K562 (cell line): Measurements from ENCODE around the gene PAEP. TPM values are rescaled to one million over a fixed set of nuclear protein-coding genes. Genes with fewer than 3 reads are reported as not detected.

Experiments
- ATAC-seq: fragments of 200-7000 bp; cut with Tn5 transposase; 3 replicates; pipeline ENCODE4 v1.9.1; 2020; ENCODE audit warnings: moderate library complexity
- BruUV-seq: library from RNA; stranded (reverse); fragments of 400-500 nt; replicated peaks from 2 replicates; lab custom pipeline; 2021; lab: Mats Ljungman, UMichigan
- CTCF ChIA-PET: fragments of 300-600 bp; formaldehyde crosslinking; extraction: SDS; loops from one replicate; lab custom pipeline; 2021; ENCODE audit warnings: low intra/inter-chr PET ratio; lab: Yijun Ruan, JAX
- POLR2A ChIA-PET: fragments of 300-600, 350-650 bp; sonication (Branson Sonifier 250); formaldehyde crosslinking; extraction: SDS; loops from one replicate; lab custom pipeline; 2021; ENCODE audit warnings: antibody characterized with exemption, inconsistent platforms; lab: Yijun Ruan, JAX
- DNase-seq, 4 experiments: peaks; one replicate each; pipeline versions ENCODE4 v3.0.0 to v3.0.0-alpha.2; 2011 to 2018; ENCODE audit warnings: low spot score in 3 of 4, mixed read lengths in 3 of 4; ENCODE audit errors: extremely low read depth in 1 of 4
- FAIRE-seq: peaks from 2 replicates; lab custom pipeline; 2011; peaks lifted over from hg19 to GRCh38; lab: Jason Lieb, UNC
- H2AFZ ChIP-seq: 2 replicates; pipeline ENCODE4 v1.6.0; 2011; ENCODE audit warnings: low read depth, low read length, control low read depth, inconsistent platforms
- H3K27ac ChIP-seq: fragments of 200-600 bp; 3 replicates; pipeline ENCODE4 v1.8.0; 2011; ENCODE audit warnings: low read depth, mild to moderate bottlenecking, control low read depth, inconsistent platforms, low read length, moderate library complexity, mixed read lengths; ENCODE audit errors: extremely low read depth
- H3K27me3 ChIP-seq, 2 experiments: fragments of 300-600 bp in 1 of 2; 2 replicates in 1 of 2; 3 replicates in 1 of 2; pipeline versions ENCODE4 v1.6.0 to v1.8.0; 2011; ENCODE audit warnings: inconsistent platforms in 2 of 2, low read length in 2 of 2, mild to moderate bottlenecking in 1 of 2, mixed read lengths in 1 of 2, moderate library complexity in 1 of 2; ENCODE audit not compliant: control insufficient read depth in 2 of 2, insufficient read depth in 2 of 2
- H3K36me3 ChIP-seq: fragments of 300-600 bp; 3 replicates; pipeline ENCODE4 v1.8.0; 2011; ENCODE audit warnings: mild to moderate bottlenecking, low read length, inconsistent platforms; ENCODE audit not compliant: control insufficient read depth, insufficient read depth
- H3K4me1 ChIP-seq, 2 experiments: fragments of 200-600 bp in 1 of 2; replicated peaks in 1 of 2; 2 replicates in 1 of 2; 3 replicates in 1 of 2; pipeline versions ENCODE4 v1.5.1 to v1.8.0; 2011; ENCODE audit warnings: inconsistent platforms in 2 of 2, low read length in 2 of 2, mild to moderate bottlenecking in 1 of 2, mixed read lengths in 1 of 2, moderate library complexity in 1 of 2; ENCODE audit not compliant: control insufficient read depth in 2 of 2, insufficient read depth in 2 of 2
- H3K4me2 ChIP-seq: 2 replicates; pipeline ENCODE4 v1.6.1; 2011; ENCODE audit warnings: low read length, control low read depth, inconsistent platforms, mixed read lengths; ENCODE audit not compliant: insufficient read depth
- H3K4me3 ChIP-seq: fragments of 200-600 bp; sonication (generic), shearing (Covaris generic); 2 replicates; pipeline ENCODE4 v1.5.1; 2016; ENCODE audit warnings: control low read depth, inconsistent platforms
- H3K79me2 ChIP-seq: fragments of 200-600 bp; 3 replicates; pipeline ENCODE4 v1.8.0; 2011; ENCODE audit warnings: low read length, inconsistent platforms; ENCODE audit not compliant: control insufficient read depth, insufficient read depth
- H3K9ac ChIP-seq, 2 experiments: 2 replicates each; pipeline versions ENCODE4 v1.6.0 to v1.6.1; 2011; ENCODE audit warnings: low read depth in 2 of 2, low read length in 2 of 2, control low read depth in 1 of 2, inconsistent platforms in 1 of 2, mild to moderate bottlenecking in 1 of 2, mixed read lengths in 1 of 2; ENCODE audit not compliant: insufficient read depth in 1 of 2
- H3K9me1 ChIP-seq: one replicate; pipeline ENCODE4 v1.6.0; 2011; ENCODE audit warnings: inconsistent platforms, mild to moderate bottlenecking, low read length, moderate library complexity; ENCODE audit not compliant: control insufficient read depth, insufficient read depth
- H3K9me3 ChIP-seq: replicated peaks from 2 replicates; pipeline ENCODE4 v1.5.1; 2011; ENCODE audit warnings: low read depth, low read length, inconsistent platforms; ENCODE audit not compliant: control insufficient read depth, insufficient read depth
- H4K20me1 ChIP-seq: replicated peaks from 2 replicates; pipeline ENCODE4 v1.6.1; 2011; ENCODE audit warnings: low read length, inconsistent platforms, mixed read lengths; ENCODE audit not compliant: control insufficient read depth, insufficient read depth
- BRF2 ChIP-seq: IDR thresholded peaks from 3 replicates; pipeline ENCODE4 v1.6.1; 2011; ENCODE audit warnings: borderline replicate concordance, mild to moderate bottlenecking; ENCODE audit not compliant: insufficient read length, insufficient read depth
- CBX3 ChIP-seq, 2 experiments: IDR thresholded peaks; 1 replicate in 1 of 2; 2 replicates in 1 of 2; pipeline ENCODE4 v1.6.1; 2012; ENCODE audit warnings: inconsistent platforms in 2 of 2, low read length in 2 of 2, borderline replicate concordance in 1 of 2, control low read depth in 1 of 2
- ESRRB ChIP-seq: fragments of 250-450 bp; sonication (Bioruptor Pico); IDR thresholded peaks from 2 replicates; pipeline ENCODE4 v1.5.0; 2020; ENCODE audit warnings: mild to moderate bottlenecking, moderate library complexity, borderline replicate concordance
- FOXK2 ChIP-seq, 2 experiments: fragments of 450-650 bp; IDR thresholded peaks in 1 of 2; conservative IDR thresholded peaks in 1 of 2; 2 replicates each; pipeline ENCODE4 v1.6.1; 2016; ENCODE audit warnings: low read depth in 2 of 2, mild to moderate bottlenecking in 1 of 2
- KDM5B ChIP-seq: fragments of 200-600 bp; sonication (generic); IDR thresholded peaks from 2 replicates; pipeline ENCODE4 v1.6.1; 2012; ENCODE audit warnings: low read depth, mild to moderate bottlenecking, moderate library complexity, low read length, control low read depth, inconsistent platforms; ENCODE audit not compliant: insufficient replicate concordance
- KHSRP ChIP-seq: fragments of 450-650 bp; IDR thresholded peaks from 2 replicates; pipeline ENCODE4 v1.6.1; 2017
- ZKSCAN1 ChIP-seq: fragments of 150-350 bp; IDR thresholded peaks from 2 replicates; pipeline ENCODE4 v1.6.1; 2016; ENCODE audit warnings: low read depth, low read length
- ZNF699 ChIP-seq: fragments of 250-450 bp; sonication (Bioruptor Pico); IDR thresholded peaks from 2 replicates; pipeline ENCODE4 v1.8.0; 2021; ENCODE audit warnings: mild to moderate bottlenecking, moderate library complexity; ENCODE audit not compliant: insufficient replicate concordance
- ZNF830 ChIP-seq: fragments of 250-450 bp; sonication (Bioruptor Pico); IDR thresholded peaks from 2 replicates; pipeline ENCODE4 v1.5.0; 2021; ENCODE audit warnings: mild to moderate bottlenecking
- WGBS: fragments of 100-300 bp; shearing (Covaris generic); methylation state at CpG from one replicate; pipeline ENCODE4 v1.1.6; 2016; ENCODE audit warnings: low coverage, mixed read lengths; ENCODE audit not compliant: insufficient coverage; ENCODE audit errors: missing lambda C conversion rate; 5-methylcytosine and 5-hydroxymethylcytosine counted together
- in situ Hi-C: fragments of 300-500 bp; cut with MboI; formaldehyde crosslinking; loops from 4 replicates; pipeline ENCODE4 v1.15.0; 2018; ENCODE audit warnings: inconsistent platforms, mixed read lengths
- intact Hi-C: fragments of 100-400 bp; cut with micrococcal nuclease; formaldehyde crosslinking; loops from 2 replicates; pipeline ENCODE4 v1.14.2; 2022
- polyA plus RNA-seq, 8 experiments: library from polyadenylated mRNA; depleted of rRNA in 4 of 8; stranded (reverse) in 5 of 8; unstranded in 3 of 8; fragments of >200 nt; fragmentation: Nextera tagmentation in 2 of 8; fragmentation: Illumina TruSeq in 1 of 8; extraction: Ambion mirVana in 2 of 8; extraction: Trizol in 1 of 8; gene quantifications; 2 replicates each; pipeline versions ENCODE4 v1.2.1 to v1.2.3, GENCODE V29; 2011 to 2014; ENCODE audit warnings: inconsistent platforms in 1 of 8, missing spikeins in 1 of 8
- total RNA-seq, 7 experiments: library from RNA; depleted of rRNA in 6 of 7; stranded (reverse); fragments of >200 nt in 6 of 7; fragmentation: Illumina TruSeq in 2 of 7; extraction: Trizol in 2 of 7; gene quantifications; 2 replicates each; pipeline versions ENCODE4 v1.2.1 to v1.2.3, GENCODE V29; 2011 to 2021; ENCODE audit warnings: low replicate concordance in 1 of 7

The PAEP gene
- total and polyA plus RNA-seq, 9 of the 15 experiments (the other 6 are each of a cell fraction or from before 2014, with no cell fraction given): 0.22 to 4.5 (median 0.58) TPM

- in situ Hi-C loops (no loop called here), intact Hi-C loops (no loop called here)
- CTCF ChIA-PET: no interaction called here
- Histone ChIP-seq H3K27ac (no peak overlapping the region), H3K9ac (no peak overlapping the region), H4K20me1 (no peaks in the 10 kb centered on the region), H3K9me3 (no peaks in the 10 kb centered on the region), H3K79me2 (no peaks in the 10 kb centered on the region), H3K36me3 (no peaks in the 10 kb centered on the region), H2AFZ (no peak overlapping the region), H3K4me3 (no peak overlapping the region), H3K27me3 (peaks cover 10 to 30% of the 10 kb centered on the region in 2 experiments; a peak in 3 of 5 replicates), H3K4me1 (no peaks in the 10 kb centered on the region), H3K4me2 (no peak overlapping the region), H3K9me1 (no peaks in the 10 kb centered on the region)
- POLR2A ChIA-PET: interaction anchor here (0.6 kb wide), 1 partner anchor 33 kb away, joined by 3 read pairs; no protein-coding TSS in a partner anchor
- no TSS peak for BruUV-seq
- FAIRE-seq (no peak), DNase-seq (peak in 2 of 4 experiments; percentile 25 to 27), ATAC-seq (peak; percentile 64)
- TF ChIP-seq FOXK2 (conservative IDR thresholded peaks at IDR 0.05 in 1 of 2, IDR thresholded peaks at IDR 0.05 in 1 of 2; ENCODE audit: low read depth in 2 of 2) (no peak), KDM5B (no peak), ZNF699 (CRISPR knock-in tag) (no peak), KHSRP (no peak), ESRRB (CRISPR knock-in tag) (no peak), ZKSCAN1 (no peak), ZNF830 (CRISPR knock-in tag) (no peak), BRF2 (no peak), CBX3 (IDR thresholded peaks at IDR 0.05; ENCODE audit: borderline replicate concordance in 1 of 2, low read length in 2 of 2) (no peak)
- WGBS: 32% methylated on average over 3 of the region's 3 CpGs
Observed at GRCh38 chr9:135533113-135533512, 28.4 kb upstream of the PAEP start.
